Colon (tissue), 2 donors: ENCODE measurements around the gene MIA2.

Source experiments
- FAIRE-seq: peaks from 2 replicates; lab custom pipeline; 2012; peaks lifted over from hg19 to GRCh38; lab: Jason Lieb, UNC
- donor health status: control.
- donor health status: control.

Gene MIA2

GRCh38 chr14:39393289-39393688 is 159.6 kb downstream of the MIA2 start:
- FAIRE-seq, result no peak

GRCh38 chr14:39395555-39396254 is 162.0 kb downstream of the MIA2 start:
- no peak for FAIRE-seq

GRCh38 chr14:39396448-39396847 is 162.7 kb downstream of the MIA2 start:
- peak; percentile 55 for FAIRE-seq

GRCh38 chr14:39398382-39398781 is 164.7 kb downstream of the MIA2 start:
- no peak for FAIRE-seq

- no peak for FAIRE-seq
Measured at GRCh38 chr14:39406560-39406959, 172.8 kb downstream of the MIA2 start.

- FAIRE-seq, result no peak
Measured at GRCh38 chr14:39416072-39416471, 182.4 kb downstream of the MIA2 start.

GRCh38 chr14:39417014-39417413 is 183.3 kb downstream of the MIA2 start:
- FAIRE-seq, result no peak

- no peak for FAIRE-seq
Measured at GRCh38 chr14:39419272-39419671, 185.6 kb downstream of the MIA2 start.

- FAIRE-seq, result no peak
Measured at GRCh38 chr14:39422243-39422642, 188.5 kb downstream of the MIA2 start.

- no peak for FAIRE-seq
Measured at GRCh38 chr14:39423793-39424192, 190.1 kb downstream of the MIA2 start.

- FAIRE-seq, result peak; percentile 69
Measured at GRCh38 chr14:39425947-39426346, 192.2 kb downstream of the MIA2 start.

- no peak for FAIRE-seq
Measured at GRCh38 chr14:39426605-39427004, 192.9 kb downstream of the MIA2 start.

GRCh38 chr14:39428118-39428517 is 194.4 kb downstream of the MIA2 start:
- no peak for FAIRE-seq

- FAIRE-seq, result no peak
Measured at GRCh38 chr14:39430762-39431415, 197.2 kb downstream of the MIA2 start.

- FAIRE-seq, result no peak
Measured at GRCh38 chr14:39431416-39432178, 197.9 kb downstream of the MIA2 start.

GRCh38 chr14:39432179-39432618 is 198.5 kb downstream of the MIA2 start, which contains the start of gene FBXO33:
FBXO33 (minus strand) TSS chr14:39432433; CDS start chr14:39432162, 271 bp downstream.
- FAIRE-seq, result no peak

- no peak for FAIRE-seq
Measured at GRCh38 chr14:39432619-39433451, 199.1 kb downstream of the MIA2 start.

GRCh38 chr14:39433452-39433813 is 199.7 kb downstream of the MIA2 start:
- FAIRE-seq, result no peak

- FAIRE-seq, result no peak
Measured at GRCh38 chr14:39434401-39434800, 200.7 kb downstream of the MIA2 start.

GRCh38 chr14:39435241-39435640 is 201.5 kb downstream of the MIA2 start:
- no peak for FAIRE-seq
